OCI-M2 (cell line): ENCODE results near the gene TGIF1.
"Not testable (repeated sequence)": the region's sequence is repeated elsewhere in the genome, so short reads cannot be mapped to it uniquely, and the experiment has no call there.

ENCODE experiments used
- DNase-seq: peaks from one replicate; lab custom pipeline; 2025; ENCODE audit not compliant: unreplicated experiment; lab: John Stamatoyannopoulos, UW

TGIF1 gene

DNA sequence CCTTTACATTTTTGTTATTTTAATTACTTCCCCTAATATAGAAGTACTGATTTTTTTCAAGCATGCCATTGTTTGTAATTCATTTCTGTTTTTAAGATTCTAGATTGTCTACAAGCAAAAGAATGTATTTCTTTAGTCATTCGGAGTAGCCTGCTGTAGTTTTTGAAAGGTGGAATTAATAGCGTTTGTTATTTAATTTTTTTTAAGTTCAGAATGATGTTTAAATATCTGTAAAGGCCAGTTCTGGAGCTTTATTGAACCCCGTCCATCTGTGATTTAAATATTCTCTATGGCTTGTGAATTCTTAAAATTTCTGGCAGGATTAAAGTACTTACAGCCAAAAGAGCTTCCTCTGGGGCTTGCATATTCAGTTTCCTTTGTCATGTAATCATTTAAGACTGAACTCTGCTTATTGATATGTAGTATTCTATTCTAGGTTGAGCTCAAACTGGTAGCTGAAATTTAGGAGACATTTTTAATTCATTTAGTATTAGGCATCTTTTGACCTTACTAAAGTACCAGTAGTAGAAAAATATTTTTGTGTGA lies 5.2 kb downstream of the TGIF1 start:
- DNase-seq, result no peak

DNA sequence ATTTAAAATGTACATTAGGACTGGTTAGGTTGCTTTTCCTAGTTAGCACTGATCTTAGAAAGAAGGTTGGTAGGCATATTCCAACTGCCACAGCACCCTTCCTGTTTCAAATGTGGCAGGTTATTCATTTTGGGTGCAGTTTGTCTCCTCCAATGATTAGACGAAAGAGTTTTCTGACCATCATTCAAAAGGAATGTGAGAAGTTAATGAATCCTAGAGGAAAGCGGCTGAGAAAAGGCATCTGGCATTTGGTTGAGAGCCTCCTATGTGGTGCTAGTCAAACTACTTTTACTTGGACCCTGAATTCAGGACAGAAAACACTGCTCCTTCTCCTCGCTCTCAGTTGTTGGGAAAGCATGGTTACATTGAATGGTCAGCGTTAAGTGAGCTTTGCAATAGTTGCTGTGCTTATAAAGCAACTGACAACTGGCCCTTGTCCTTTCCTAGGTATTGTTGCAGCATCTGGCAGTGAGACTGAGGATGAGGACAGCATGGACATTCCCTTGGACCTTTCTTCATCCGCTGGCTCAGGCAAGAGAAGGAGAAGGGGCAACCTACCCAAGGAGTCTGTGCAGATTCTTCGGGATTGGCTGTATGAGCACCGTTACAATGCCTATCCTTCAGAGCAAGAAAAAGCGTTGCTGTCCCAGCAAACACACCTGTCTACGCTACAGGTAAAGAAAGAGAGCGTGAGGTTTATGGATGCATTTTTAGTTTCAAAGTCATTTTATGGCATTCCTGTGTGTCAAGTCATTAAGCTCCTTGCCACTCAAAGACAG lies 6.1 kb downstream of the TGIF1 start:
- no peak for DNase-seq

DNA sequence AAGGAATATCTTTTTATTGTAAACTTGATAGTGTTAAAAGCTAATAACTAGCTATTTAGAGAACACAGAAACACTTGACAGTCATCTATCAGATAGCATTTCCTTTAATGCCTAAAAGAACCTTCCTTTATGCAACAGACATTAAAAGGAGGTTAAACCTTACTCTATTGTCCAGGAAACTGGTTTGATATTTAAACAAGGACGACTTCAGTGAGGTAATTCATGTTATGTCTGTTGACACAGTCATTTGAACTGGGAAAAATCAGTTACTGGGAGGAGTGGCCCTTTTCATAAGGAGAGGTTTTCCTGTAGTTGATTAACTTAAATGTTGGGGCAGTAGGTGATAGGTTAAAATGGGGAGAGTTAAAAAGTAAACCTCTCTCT lies 6.7 kb downstream of the TGIF1 start:
- DNase-seq, result no peak

DNA sequence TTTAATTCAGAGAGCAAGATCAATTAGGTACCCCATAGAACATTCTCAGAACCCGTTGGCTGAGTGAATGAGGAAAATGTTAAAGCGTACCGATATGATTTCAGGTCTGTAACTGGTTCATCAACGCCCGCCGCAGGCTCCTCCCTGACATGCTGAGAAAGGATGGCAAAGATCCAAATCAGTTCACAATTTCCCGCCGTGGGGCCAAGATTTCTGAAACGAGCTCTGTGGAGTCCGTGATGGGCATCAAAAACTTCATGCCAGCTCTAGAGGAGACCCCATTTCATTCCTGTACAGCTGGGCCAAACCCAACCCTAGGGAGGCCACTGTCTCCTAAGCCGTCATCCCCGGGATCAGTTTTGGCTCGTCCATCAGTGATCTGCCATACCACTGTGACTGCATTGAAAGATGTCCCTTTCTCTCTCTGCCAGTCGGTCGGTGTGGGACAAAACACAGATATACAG lies 7.3 kb downstream of the TGIF1 start:
- no peak for DNase-seq

DNA sequence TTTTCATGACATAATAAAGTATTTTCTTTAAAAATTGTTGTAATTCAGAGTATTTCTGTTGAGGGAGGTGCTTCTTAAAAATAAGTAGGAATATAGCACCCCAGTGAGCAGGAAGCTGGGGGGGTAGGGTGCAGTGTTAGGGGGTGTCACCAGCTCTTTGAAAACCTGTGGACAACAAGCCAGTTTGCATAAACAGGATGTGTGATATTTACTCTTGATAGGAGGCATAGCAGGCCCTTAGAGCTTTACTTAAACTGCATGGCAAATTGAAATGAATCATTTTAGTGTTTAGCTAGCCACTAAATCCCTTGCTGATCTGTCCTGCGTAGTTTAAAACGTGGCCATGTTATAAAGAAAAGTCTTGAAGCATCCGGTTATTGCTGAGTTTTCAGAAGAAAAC lies 8.4 kb downstream of the TGIF1 start:
- no peak for DNase-seq

DNA sequence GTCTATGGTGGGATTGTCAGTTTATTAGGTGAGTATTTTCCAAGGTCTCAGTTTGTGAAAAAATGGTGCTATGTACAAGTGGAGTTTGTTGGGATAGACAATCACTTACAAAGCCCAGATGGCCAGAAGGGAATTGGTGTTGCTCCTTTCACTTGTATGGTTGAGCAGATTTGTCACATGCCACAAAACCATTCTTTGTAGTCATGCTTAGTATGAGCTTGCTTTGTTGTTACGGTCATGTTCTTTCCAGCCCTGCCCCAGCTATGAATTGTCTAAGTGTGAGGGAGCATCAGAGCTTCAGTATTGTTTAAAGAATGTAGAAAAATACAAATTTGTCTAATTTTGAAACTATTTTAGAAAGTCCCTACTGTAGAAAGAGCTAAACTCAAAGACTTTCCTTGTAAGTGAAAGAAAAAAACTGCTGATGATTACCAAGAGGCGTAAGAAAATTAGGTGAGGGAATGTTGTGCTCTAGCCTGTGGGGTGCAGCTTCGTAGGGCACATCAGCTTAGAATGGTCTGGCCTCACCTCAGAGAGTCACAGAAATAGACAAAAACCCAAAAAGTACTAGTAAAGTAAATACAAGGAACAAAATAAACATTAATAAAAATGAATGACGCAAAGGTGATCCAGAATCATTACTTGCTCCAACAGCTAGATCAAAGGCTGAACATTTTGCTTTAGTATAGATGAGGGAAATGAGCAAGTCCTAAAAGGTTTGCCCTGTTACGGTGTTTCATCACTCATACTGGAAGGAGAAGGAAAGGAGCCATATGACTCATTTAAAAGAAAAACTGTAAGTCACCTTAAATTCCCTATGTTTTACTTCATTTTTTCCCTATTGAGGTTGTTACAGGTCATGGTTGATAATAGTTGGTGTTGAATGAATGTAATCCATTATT lies 9.2 kb downstream of the TGIF1 start:
- no peak for DNase-seq

DNA sequence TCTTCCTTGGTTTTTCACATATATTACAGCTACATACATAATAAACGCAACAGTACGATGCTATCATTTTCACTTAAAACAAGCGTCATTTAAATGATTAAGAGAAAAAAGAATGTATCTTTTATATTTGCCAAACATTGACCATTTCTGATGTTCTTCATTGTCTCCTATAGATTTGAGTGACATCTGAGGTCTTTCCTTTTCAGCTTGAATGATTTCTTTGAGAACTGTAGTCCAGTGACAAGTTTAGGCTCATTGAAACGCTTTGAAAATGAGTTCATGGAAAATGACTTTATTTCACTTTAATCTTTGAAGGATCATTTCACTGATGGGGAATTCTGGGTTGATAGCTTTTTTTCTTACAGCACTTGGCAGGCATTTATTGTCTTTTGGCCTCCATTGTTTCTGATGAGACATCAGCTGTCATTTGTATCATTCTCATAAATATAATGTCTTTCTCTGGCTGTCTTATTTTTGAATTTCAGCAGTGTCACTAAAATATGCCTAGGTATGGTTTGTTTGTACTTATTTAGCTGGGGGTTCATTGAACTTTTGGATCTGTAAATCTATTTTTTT lies 10.9 kb downstream of the TGIF1 start:
- DNase-seq, result no peak

DNA sequence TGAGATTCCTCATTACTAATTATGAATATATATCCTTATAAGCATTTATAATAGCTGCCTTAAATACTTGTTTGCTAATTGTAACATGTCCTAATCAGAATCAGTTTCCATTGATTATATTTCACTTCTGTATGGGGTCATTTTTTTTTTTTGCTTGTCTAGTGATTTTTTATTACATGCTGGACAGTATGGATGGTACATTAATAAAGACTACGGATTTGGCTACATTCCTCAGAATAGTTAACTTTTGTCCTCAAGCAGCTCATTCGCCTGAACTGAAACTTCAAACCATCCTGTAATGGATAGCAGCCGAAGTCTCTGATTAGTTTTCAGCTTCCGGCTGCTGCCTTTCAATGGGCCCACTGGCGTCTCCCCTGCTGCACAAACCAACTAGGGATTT lies 11.7 kb downstream of the TGIF1 start:
- no peak for DNase-seq

DNA sequence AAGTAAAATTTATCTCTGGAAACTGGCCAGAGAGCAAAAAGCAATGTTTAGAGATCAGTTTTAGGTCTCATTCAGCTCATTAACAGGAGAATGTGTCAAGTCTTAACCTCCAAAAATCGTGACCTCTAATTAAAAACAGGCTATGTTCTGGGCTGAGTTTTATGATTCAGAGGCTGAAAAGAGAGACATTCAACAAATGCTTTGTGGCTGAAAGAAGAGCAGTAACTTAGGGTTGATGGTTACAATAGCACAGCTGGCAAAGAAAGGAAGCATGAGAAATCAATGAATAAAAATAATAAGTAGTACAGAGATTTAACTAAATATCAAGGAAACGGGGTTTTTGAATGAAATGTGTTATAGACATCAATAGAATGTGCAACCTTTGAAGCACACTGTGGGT lies 13.1 kb downstream of the TGIF1 start:
- DNase-seq, result no peak

DNA sequence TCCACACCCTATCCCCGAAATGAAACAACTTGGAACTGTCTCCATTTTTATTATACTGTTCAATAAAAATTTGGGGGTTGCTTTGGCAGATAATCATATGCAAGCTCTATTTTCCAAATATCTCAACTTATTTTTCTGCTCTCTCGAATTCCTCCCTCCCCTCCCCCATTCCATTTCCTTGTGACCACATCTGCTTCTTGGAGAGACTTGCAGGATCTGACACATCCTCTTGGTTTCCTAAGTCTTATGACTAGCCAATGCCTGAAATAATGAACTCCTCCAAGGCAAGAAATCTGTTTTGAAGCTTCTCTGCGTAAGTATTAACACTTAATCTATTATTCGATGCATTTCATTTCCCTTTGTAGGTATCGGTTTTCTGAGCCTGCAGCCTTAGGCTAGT lies 16.1 kb downstream of the TGIF1 start:
- no peak for DNase-seq

DNA sequence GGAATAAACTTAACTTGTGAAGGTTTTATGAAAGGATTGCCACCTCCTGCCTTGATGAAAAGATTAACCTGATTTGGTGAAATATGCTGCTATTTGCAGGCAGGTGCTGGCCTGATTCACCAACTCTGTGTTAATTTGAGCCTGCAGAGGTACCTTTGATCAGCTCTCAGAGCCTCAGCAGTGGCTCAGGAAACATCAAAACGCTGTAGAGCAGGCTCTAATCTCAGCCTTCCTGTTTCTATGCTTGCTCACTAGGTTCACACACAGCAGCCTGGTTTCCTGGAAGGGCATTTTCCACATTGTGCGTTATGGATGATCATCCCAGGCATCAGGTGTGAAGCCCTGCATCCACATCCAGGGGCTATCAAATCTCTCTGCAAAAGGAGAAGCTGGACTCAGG lies 16.9 kb downstream of the TGIF1 start:
- no peak for DNase-seq

DNA sequence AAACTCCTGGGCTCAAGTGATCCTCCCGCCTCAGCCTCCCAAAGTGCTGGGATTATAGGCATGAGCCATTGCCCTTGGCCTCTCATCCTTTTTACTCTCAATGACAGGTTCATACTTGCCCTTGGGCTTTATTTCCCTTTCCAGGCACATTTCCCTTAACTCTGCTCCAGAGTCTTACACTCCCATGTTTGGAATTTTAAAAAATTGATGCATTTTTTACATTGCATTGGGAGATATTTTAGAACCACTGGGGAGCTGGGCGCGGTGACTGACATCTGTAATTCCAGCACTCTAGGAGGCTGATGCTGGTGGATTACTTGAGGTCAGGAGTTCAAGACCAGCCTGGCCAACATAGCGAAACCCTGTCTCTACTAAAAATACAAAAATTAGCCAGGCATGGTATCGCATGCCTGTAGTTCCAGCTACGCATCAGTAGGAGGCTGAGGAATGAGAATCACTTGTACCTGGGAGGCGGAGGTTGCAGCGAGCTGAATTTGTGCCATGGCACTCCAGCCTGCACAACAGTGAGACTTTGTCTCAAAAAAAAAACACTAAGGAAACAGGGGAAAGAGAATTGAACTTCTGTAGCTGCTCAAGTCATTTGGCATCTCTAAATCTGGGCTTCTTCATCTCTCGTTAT lies 18.2 kb downstream of the TGIF1 start:
- DNase-seq, result no peak

DNA sequence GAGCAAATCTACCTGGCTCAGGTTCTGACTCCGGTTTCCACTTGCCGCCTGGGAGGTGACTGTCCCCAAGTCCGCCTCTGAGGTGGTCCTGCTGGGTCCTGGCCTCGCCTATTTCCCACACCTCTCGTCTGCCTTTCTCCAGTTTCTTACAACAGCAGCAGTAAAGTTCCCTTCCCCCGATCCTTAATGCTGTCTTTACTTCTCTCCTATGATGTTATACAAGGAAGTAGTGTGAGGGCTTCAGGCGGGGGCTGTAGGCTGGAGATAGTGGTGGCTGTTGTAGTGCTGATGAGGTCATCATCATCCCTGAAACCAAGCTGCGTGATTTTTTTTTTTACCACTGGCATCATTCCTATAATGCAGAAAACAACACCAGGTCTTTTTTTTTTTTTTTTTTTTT lies 18.9 kb downstream of the TGIF1 start:
- DNase-seq, result no peak

DNA sequence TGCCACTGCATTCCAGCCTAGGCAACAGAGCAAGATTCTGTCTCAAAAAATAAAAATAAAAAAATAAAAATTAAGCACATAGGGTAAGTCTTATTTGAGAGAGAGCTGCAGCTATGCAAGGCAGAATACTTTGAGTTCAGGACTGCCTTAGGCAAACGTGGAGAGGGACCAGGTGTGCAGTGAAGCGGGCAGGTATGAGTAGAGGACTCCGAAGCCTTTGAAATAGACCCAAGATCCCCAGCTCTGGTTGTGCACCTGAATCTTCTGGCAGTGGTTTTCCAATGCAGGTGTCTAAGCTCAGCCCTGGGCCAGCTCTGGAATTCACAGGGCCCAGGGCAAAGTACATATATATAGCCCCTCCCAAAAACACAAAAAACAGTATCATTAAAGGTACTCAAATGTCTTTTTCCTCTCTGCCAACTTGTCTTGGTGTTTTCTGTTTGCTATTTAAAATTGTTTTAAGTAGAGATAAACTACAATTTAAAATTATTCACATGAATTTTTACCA lies 21.2 kb downstream of the TGIF1 start:
- no peak for DNase-seq

DNA sequence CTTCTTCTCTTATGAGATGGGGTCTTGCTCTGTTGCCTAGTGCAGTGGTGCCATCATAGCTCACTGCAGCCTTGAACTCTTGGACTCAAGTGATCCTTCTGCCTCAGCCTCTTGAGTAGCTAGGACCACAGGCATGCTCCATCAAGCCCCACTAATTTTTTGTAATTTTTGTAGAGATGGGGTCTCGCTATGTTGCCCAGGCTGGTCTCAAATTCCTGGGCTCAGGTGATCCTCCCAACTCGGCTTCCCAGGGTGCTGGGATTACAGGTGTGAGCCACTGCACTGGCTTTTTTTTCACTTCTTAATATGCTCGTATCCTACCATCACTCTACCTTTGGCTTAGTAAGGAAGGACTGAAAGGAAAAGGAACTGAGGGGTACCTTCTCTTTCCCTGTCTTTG lies 22.1 kb downstream of the TGIF1 start:
- not testable (repeated sequence) for DNase-seq

DNA sequence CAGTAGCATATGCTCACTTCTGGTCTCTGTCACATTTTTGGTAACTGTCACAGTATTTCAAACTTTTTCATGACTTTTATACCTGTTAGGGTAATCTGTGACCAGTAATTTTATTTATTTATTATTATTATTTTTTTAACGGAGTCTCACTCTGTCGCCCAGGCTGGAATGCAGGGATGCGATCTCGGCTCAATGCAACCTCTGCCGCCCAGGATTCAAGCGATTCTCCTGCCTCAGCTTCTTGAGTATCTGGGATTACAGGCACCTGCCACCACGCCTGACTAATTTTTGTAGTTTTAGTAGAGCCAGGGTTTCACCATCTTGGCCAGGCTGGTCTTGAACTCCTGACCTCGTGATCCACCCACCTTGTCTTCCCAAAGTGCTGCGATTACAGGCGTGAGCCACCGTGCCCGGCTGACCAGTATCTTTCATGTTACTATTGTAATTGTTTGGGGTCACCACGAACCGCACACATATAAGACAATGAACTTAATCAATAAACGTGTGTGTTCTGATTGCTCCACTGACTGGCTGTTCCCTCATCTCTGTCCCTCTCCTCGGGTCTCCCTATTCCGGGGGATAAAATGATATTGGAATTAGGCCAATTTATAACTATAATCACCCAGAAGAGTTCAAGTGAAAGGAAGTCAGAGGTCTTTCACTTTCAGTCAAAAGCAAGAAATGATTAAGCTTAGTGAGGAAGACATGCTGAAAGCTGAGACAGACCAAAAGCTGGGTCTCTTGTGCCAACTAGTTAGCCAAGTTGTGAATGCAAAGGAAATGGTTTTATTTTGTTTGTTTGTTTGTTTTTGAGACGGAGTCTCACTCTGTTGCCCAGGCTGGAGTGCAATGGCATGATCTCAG lies 22.9 kb downstream of the TGIF1 start:
- DNase-seq, result no peak

DNA sequence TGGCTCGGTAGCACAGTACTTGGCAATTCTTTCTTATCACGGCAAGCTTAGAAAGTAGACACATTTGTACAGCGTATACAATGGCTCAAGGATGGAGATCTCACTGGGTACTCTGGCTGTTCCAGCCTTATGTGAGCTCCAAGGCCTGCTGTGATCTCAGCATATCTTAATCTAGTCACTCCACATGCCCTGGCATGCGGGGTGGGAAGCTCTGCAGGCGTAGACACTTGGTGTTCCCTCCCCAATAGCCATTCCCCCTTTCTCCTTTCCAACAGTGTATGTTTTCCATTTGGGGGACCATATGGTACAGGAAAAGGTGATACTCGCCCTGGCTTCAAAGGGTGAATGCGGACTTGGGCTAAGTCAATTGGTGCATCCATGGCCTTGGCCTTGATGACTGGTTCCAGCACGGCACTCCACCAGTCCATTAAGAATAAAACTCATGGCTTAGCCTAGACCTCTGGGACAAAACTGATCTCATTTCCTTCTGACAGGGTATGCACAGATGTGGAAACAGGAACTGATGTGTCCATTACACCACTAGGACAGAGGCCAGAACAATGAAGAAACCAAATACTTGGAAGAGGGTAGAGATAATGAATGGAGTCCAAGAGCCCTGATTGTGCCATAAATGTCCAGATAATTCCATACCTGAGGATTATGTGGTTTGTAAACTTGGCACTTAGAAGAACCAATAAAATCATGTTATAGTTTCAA lies 28.4 kb downstream of the TGIF1 start:
- no peak for DNase-seq

DNA sequence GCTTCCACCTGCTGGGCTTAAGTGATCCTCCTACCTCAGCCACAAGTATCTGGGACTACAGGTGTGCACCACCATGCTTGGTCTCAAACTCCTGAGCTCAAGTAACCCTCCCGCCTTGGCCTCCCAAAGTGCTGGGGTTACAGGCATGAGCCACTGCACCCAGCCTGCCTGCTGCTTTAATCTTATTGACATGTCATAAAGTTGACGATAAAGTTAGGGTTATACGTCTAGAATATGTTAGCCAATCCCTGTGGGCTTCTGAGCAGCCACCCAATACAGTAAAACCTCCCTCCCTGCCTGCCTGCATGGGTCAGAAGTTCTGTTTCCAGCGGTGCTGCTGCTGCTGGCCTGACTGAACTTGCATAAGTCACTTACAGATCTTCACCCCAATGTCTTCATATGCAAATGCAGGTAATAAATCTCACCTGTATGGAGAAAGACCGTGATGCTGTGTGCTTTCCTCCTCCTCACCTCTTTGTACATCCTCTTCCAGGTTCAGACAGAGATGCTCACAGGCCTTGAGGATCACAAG lies 30.1 kb downstream of the TGIF1 start:
- DNase-seq, result no peak
